ENCODE data around the gene HJURP. TPM values are rescaled to one million over a fixed set of nuclear protein-coding genes. Genes with fewer than 3 reads are reported as not detected.

Gene HJURP
- total RNA-seq, 1 donor from 2014 or later, result 8.2 TPM

GRCh38 chr2:233845301-233846060 lies 8.9 kb downstream of the HJURP start:
- no peaks in the 10 kb centered on the region for H3K27me3 Mint-ChIP-seq (ENCODE audit: low read depth)
- H3K9me3 Mint-ChIP-seq (ENCODE audit: low read depth), result no peaks in the 10 kb centered on the region
- H3K4me1 Mint-ChIP-seq (ENCODE audit: low read depth), result peaks cover 3% of the 10 kb centered on the region
- no peak for TF ChIP-seq CTCF (IDR thresholded peaks at IDR 0.05)
- H3K36me3 Mint-ChIP-seq (ENCODE audit: low read depth), result peaks cover 7% of the 10 kb centered on the region
- H3K4me3 Mint-ChIP-seq (ENCODE audit: unreplicated experiment), result no peak overlapping the region
- DNase-seq (ENCODE audit: low spot score), result peak; percentile 20
- H3K27ac Mint-ChIP-seq (ENCODE audit: unreplicated experiment), result no peak overlapping the region

GRCh38 chr2:233844836-233845235 lies 9.5 kb downstream of the HJURP start:
- H3K4me3 Mint-ChIP-seq (ENCODE audit: unreplicated experiment), result no peak overlapping the region
- no peak for TF ChIP-seq CTCF (IDR thresholded peaks at IDR 0.05)
- H3K36me3 Mint-ChIP-seq (ENCODE audit: low read depth), result peaks cover 12% of the 10 kb centered on the region
- no peak overlapping the region for H3K27ac Mint-ChIP-seq (ENCODE audit: unreplicated experiment)
- H3K9me3 Mint-ChIP-seq (ENCODE audit: low read depth), result no peaks in the 10 kb centered on the region
- H3K27me3 Mint-ChIP-seq (ENCODE audit: low read depth), result no peaks in the 10 kb centered on the region
- peaks cover 3% of the 10 kb centered on the region for H3K4me1 Mint-ChIP-seq (ENCODE audit: low read depth)
- DNase-seq (ENCODE audit: low spot score), result peak; percentile 15

- no peak overlapping the region for H3K27ac Mint-ChIP-seq (ENCODE audit: unreplicated experiment)
- peaks cover 3% of the 10 kb centered on the region for H3K4me1 Mint-ChIP-seq (ENCODE audit: low read depth)
- H3K27me3 Mint-ChIP-seq (ENCODE audit: low read depth), result no peaks in the 10 kb centered on the region
- no peaks in the 10 kb centered on the region for H3K9me3 Mint-ChIP-seq (ENCODE audit: low read depth)
- TF ChIP-seq CTCF (IDR thresholded peaks at IDR 0.05), result no peak
- H3K4me3 Mint-ChIP-seq (ENCODE audit: unreplicated experiment), result no peak overlapping the region
- peaks cover 12% of the 10 kb centered on the region for H3K36me3 Mint-ChIP-seq (ENCODE audit: low read depth)
- DNase-seq (ENCODE audit: low spot score), result peak; percentile 57
Observed at GRCh38 chr2:233844064-233844807, 10.1 kb downstream of the HJURP start.

GRCh38 chr2:233841183-233841582 lies 13.2 kb downstream of the HJURP start:
- peaks cover 9% of the 10 kb centered on the region for H3K36me3 Mint-ChIP-seq (ENCODE audit: low read depth)
- H3K27ac Mint-ChIP-seq (ENCODE audit: unreplicated experiment), result no peak overlapping the region
- no peak for TF ChIP-seq CTCF (IDR thresholded peaks at IDR 0.05)
- no peaks in the 10 kb centered on the region for H3K27me3 Mint-ChIP-seq (ENCODE audit: low read depth)
- H3K4me3 Mint-ChIP-seq (ENCODE audit: unreplicated experiment), result no peak overlapping the region
- DNase-seq (ENCODE audit: low spot score), result peak; percentile 34
- peaks cover 6% of the 10 kb centered on the region for H3K4me1 Mint-ChIP-seq (ENCODE audit: low read depth)
- H3K9me3 Mint-ChIP-seq (ENCODE audit: low read depth), result no peaks in the 10 kb centered on the region

GRCh38 chr2:233840520-233840919 lies 13.8 kb downstream of the HJURP start:
- Mint-ChIP-seq H3K27me3 (ENCODE audit: low read depth) (no peaks in the 10 kb centered on the region), H3K4me3 (ENCODE audit: unreplicated experiment) (no peak overlapping the region), H3K9me3 (ENCODE audit: low read depth) (no peaks in the 10 kb centered on the region), H3K4me1 (ENCODE audit: low read depth) (peaks cover 2% of the 10 kb centered on the region), H3K36me3 (ENCODE audit: low read depth) (peaks cover 9% of the 10 kb centered on the region), H3K27ac (ENCODE audit: unreplicated experiment) (no peak overlapping the region)
- peak; percentile 42 for DNase-seq (ENCODE audit: low spot score)
- TF ChIP-seq CTCF (IDR thresholded peaks at IDR 0.05), result no peak
